Trophoblast cell (in vitro differentiated cells and primary cell): ENCODE data around the gene RTL1.

Experiments used
- DNase-seq, 2 donors: peaks; one replicate each; pipeline ENCODE4 v3.0.0-alpha.2; 2016
- H2AFZ ChIP-seq: 2 replicates; pipeline ENCODE4 v1.6.1; 2013; ENCODE audit warnings: low read length, moderate library complexity, mild to moderate bottlenecking; ENCODE audit not compliant: insufficient read depth, poor library complexity
- H2AK5ac ChIP-seq: 2 replicates; pipeline ENCODE4 v1.6.1; 2013; ENCODE audit warnings: mild to moderate bottlenecking, low read length
- H2BK120ac ChIP-seq: 2 replicates; pipeline ENCODE4 v1.6.1; 2013; ENCODE audit warnings: low read length, mild to moderate bottlenecking, moderate library complexity; ENCODE audit not compliant: insufficient read depth, poor library complexity
- H2BK12ac ChIP-seq: 2 replicates; pipeline ENCODE4 v1.6.1; 2013; ENCODE audit warnings: mild to moderate bottlenecking, low read length, moderate library complexity
- H2BK5ac ChIP-seq: 2 replicates; pipeline ENCODE4 v1.6.1; 2013; ENCODE audit warnings: low read length, low read depth, moderate library complexity, mild to moderate bottlenecking; ENCODE audit not compliant: poor library complexity
- H3K14ac ChIP-seq: 2 replicates; pipeline ENCODE4 v1.6.1; 2013; ENCODE audit warnings: mild to moderate bottlenecking, low read length
- H3K18ac ChIP-seq: 2 replicates; pipeline ENCODE4 v1.6.1; 2013; ENCODE audit warnings: mild to moderate bottlenecking, low read length
- H3K23ac ChIP-seq: 2 replicates; pipeline ENCODE4 v1.6.1; 2013; ENCODE audit warnings: low read length
- H3K27ac ChIP-seq: 2 replicates; pipeline ENCODE4 v1.5.1; 2013; ENCODE audit warnings: low read depth, mild to moderate bottlenecking, inconsistent platforms, low read length, moderate library complexity
- H3K27me3 ChIP-seq: 2 replicates; pipeline ENCODE4 v1.6.1; 2013; ENCODE audit warnings: inconsistent platforms, mild to moderate bottlenecking, low read length, moderate library complexity; ENCODE audit not compliant: insufficient read depth
- H3K36me3 ChIP-seq, 2 experiments: 1 replicate in 1 of 2; 2 replicates in 1 of 2; pipeline ENCODE4 v1.6.1; 2013; ENCODE audit warnings: low read length in 2 of 2, mild to moderate bottlenecking in 2 of 2, moderate library complexity in 1 of 2; ENCODE audit not compliant: insufficient read depth in 2 of 2, control insufficient read depth in 1 of 2
- H3K4ac ChIP-seq: 2 replicates; pipeline ENCODE4 v1.6.1; 2013; ENCODE audit warnings: low read depth, mild to moderate bottlenecking, low read length, moderate library complexity
- H3K4me1 ChIP-seq, 2 experiments: 1 replicate in 1 of 2; 2 replicates in 1 of 2; pipeline ENCODE4 v1.6.1; 2013; ENCODE audit warnings: low read length in 2 of 2, mild to moderate bottlenecking in 2 of 2, moderate library complexity in 1 of 2; ENCODE audit not compliant: insufficient read depth in 2 of 2, control insufficient read depth in 1 of 2
- H3K4me2 ChIP-seq: 2 replicates; pipeline ENCODE4 v1.6.1; 2013; ENCODE audit warnings: inconsistent platforms, mild to moderate bottlenecking, low read length, moderate library complexity
- H3K4me3 ChIP-seq: 2 replicates; pipeline ENCODE4 v1.5.1; 2013; ENCODE audit warnings: mild to moderate bottlenecking, low read depth, low read length, inconsistent platforms
- H3K79me1 ChIP-seq: one replicate; pipeline ENCODE4 v1.6.1; 2013; ENCODE audit warnings: low read length
- H3K79me2 ChIP-seq: 2 replicates; pipeline ENCODE4 v1.6.1; 2013; ENCODE audit warnings: low read length, mild to moderate bottlenecking; ENCODE audit not compliant: control insufficient read depth, insufficient read depth, poor library complexity
- H3K9ac ChIP-seq: 2 replicates; pipeline ENCODE4 v1.6.1; 2013; ENCODE audit warnings: mild to moderate bottlenecking, low read length
- H3K9me3 ChIP-seq: 2 replicates; pipeline ENCODE4 v1.6.1; 2013; ENCODE audit warnings: low read depth, mild to moderate bottlenecking, control low read depth, inconsistent platforms, low read length; ENCODE audit not compliant: insufficient read depth
- H4K12ac ChIP-seq: 2 replicates; pipeline ENCODE4 v1.6.1; 2013; ENCODE audit warnings: low read depth, mild to moderate bottlenecking, low read length, moderate library complexity
- H4K8ac ChIP-seq: 2 replicates; pipeline ENCODE4 v1.6.1; 2013; ENCODE audit warnings: low read depth, mild to moderate bottlenecking, low read length, moderate library complexity
- H4K91ac ChIP-seq: one replicate; pipeline ENCODE4 v1.6.1; 2013; ENCODE audit warnings: low read depth, mild to moderate bottlenecking, low read length, moderate library complexity
- WGBS: extraction: QIAGEN DNeasy Blood & Tissue Kit; methylation state at CpG from one replicate; pipeline ENCODE4 v1.1.7; 2013; ENCODE audit warnings: missing lambda C conversion rate; ENCODE audit not compliant: insufficient read length, insufficient coverage; ENCODE audit errors: extremely low coverage; 5-methylcytosine and 5-hydroxymethylcytosine counted together

The RTL1 gene

GRCh38 chr14:100838493-100839314, 64.8 kb downstream of the RTL1 start:
- Histone ChIP-seq H3K36me3 (no peaks in the 10 kb centered on the region), H3K27ac (no peak overlapping the region), H2AK5ac (no peak overlapping the region), H3K27me3 (no peaks in the 10 kb centered on the region), H2AFZ (no peak overlapping the region), H3K9ac (no peak overlapping the region), H3K18ac (no peak overlapping the region), H3K79me2 (no peaks in the 10 kb centered on the region), H3K14ac (no peak overlapping the region), H4K91ac (no peak overlapping the region), H4K8ac (no peak overlapping the region), H2BK120ac (no peak overlapping the region), H4K12ac (no peak overlapping the region), H2BK12ac (no peak overlapping the region), H3K4ac (no peak overlapping the region), H3K79me1 (no peaks in the 10 kb centered on the region), H2BK5ac (no peak overlapping the region), H3K9me3 (no peaks in the 10 kb centered on the region), H3K4me2 (no peak overlapping the region), H3K23ac (no peak overlapping the region), H3K4me1 (peaks cover 0 to 2% of the 10 kb centered on the region in 2 experiments), H3K4me3 (no peak overlapping the region)
- no CpG with 5 or more reads among the region's 14 CpGs for WGBS
- DNase-seq, result no peak

DNA sequence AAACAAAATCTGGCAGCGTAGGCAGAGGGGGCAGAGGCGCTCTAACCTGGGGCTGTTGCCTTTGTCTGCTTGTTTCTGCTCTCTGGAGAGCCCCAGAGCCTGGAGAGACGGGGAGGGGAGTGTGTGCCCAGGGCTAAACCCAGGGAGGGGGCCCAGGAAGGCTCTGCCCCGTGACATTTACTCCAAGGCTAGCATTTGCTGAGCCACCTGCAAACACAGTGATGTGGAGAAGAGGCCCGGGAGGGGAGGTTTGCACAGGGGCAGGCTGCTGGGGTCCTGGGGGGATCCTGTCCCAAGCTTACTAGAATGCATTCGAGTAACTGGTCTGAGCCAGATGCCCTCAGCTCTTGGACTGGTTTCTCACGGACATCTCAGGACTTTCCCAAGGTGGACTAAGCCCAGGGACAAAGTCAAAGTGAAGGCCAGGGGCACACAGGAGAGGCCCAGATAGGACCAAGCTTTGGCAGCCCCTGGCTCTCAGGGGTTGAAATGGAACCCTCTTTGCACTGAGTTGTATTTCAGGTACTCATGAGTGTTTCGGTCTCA, 65.6 kb downstream of the RTL1 start:
- Histone ChIP-seq H3K79me1 (no peaks in the 10 kb centered on the region), H3K36me3 (no peaks in the 10 kb centered on the region), H2BK5ac (no peak overlapping the region), H2BK12ac (no peak overlapping the region), H3K4me2 (no peak overlapping the region), H3K18ac (no peak overlapping the region), H3K4ac (no peak overlapping the region), H3K9me3 (no peaks in the 10 kb centered on the region), H2AFZ (no peak overlapping the region), H3K4me1 (no peaks in the 10 kb centered on the region), H3K9ac (no peak overlapping the region), H3K23ac (no peak overlapping the region), H3K27ac (no peak overlapping the region), H2BK120ac (no peak overlapping the region), H3K14ac (no peak overlapping the region), H3K79me2 (no peaks in the 10 kb centered on the region), H3K4me3 (no peak overlapping the region), H4K12ac (no peak overlapping the region), H2AK5ac (no peak overlapping the region), H3K27me3 (no peaks in the 10 kb centered on the region), H4K91ac (no peak overlapping the region), H4K8ac (no peak overlapping the region)
- no CpG with 5 or more reads among the region's 8 CpGs for WGBS
- no peak for DNase-seq

GRCh38 chr14:100836941-100837804, 66.3 kb downstream of the RTL1 start:
- WGBS, result no CpG with 5 or more reads among the region's 26 CpGs
- Histone ChIP-seq H3K18ac (no peak overlapping the region), H3K79me1 (no peaks in the 10 kb centered on the region), H3K36me3 (no peaks in the 10 kb centered on the region), H2BK5ac (no peak overlapping the region), H3K4ac (no peak overlapping the region), H2BK120ac (no peak overlapping the region), H3K4me1 (no peaks in the 10 kb centered on the region), H2BK12ac (no peak overlapping the region), H2AFZ (no peak overlapping the region), H4K8ac (no peak overlapping the region), H3K4me2 (no peak overlapping the region), H3K9me3 (no peaks in the 10 kb centered on the region), H3K4me3 (no peak overlapping the region), H3K27ac (no peak overlapping the region), H3K27me3 (no peaks in the 10 kb centered on the region), H3K14ac (no peak overlapping the region), H3K23ac (no peak overlapping the region), H2AK5ac (no peak overlapping the region), H4K12ac (no peak overlapping the region), H3K79me2 (no peaks in the 10 kb centered on the region), H3K9ac (no peak overlapping the region), H4K91ac (no peak overlapping the region)
- DNase-seq, result no peak

DNA sequence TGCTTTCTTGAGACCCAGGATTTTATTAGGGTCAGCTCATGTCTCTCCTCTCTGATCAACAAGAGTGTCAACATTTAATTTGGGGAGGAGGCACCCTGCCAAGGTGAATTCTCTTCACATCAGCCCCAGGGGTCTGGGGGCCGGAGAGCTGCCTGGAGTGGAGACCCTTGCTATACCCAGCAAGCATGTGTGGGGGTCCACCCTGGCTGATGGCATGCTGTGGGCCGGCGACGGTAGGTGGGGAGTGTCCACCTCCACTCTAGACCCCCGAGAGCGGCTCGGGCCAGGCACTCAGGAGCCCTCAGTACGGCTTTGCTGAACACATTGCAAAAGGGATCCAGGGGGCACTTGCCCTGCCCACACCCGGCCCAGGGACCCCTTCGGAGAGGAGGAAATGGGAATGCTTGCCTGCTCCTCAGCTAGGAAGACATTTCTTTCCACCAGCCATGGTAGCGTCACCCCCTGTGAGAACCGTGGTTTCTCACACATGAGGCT, 67.2 kb downstream of the RTL1 start:
- no peak for DNase-seq

More for the DNA sequence above, 67.2 kb downstream of the RTL1 start:
- Histone ChIP-seq H3K14ac (no peak overlapping the region), H2AFZ (no peak overlapping the region), H3K4ac (no peak overlapping the region), H3K79me1 (no peaks in the 10 kb centered on the region), H2BK120ac (no peak overlapping the region), H3K23ac (no peak overlapping the region), H3K9me3 (no peaks in the 10 kb centered on the region), H3K4me3 (no peak overlapping the region), H3K27ac (no peak overlapping the region), H3K27me3 (no peaks in the 10 kb centered on the region), H3K79me2 (no peaks in the 10 kb centered on the region), H4K91ac (no peak overlapping the region), H3K9ac (no peak overlapping the region), H2BK12ac (no peak overlapping the region), H3K36me3 (no peaks in the 10 kb centered on the region), H3K4me2 (no peak overlapping the region), H4K8ac (no peak overlapping the region), H3K4me1 (no peaks in the 10 kb centered on the region), H3K18ac (no peak overlapping the region), H4K12ac (no peak overlapping the region), H2AK5ac (no peak overlapping the region), H2BK5ac (no peak overlapping the region)
- no CpG with 5 or more reads among the region's 12 CpGs for WGBS
